HEK293 (cell line): Measurements from ENCODE around the gene NTSR2.

Source experiments
- CTCF ChIA-PET: fragments of 350-600 bp; formaldehyde crosslinking; extraction: SDS; loops from one replicate; lab custom pipeline; 2021; ENCODE audit warnings: antibody characterized with exemption; lab: Yijun Ruan, JAX
- POLR2A ChIA-PET: fragments of 300-600 bp; formaldehyde crosslinking; extraction: SDS; loops from one replicate; lab custom pipeline; 2020; ENCODE audit warnings: antibody characterized with exemption, inconsistent platforms; lab: Yijun Ruan, JAX
- H3K27ac ChIP-seq: fragments of 200-500 bp; sonication (Bioruptor generic); 2 replicates; pipeline ENCODE4 v1.5.1; 2014; ENCODE audit warnings: low read depth, low read length, control low read depth, inconsistent platforms; ENCODE audit errors: extremely low read depth
- H3K36me3 ChIP-seq, 2 experiments: fragments of 200-500 bp in 1 of 2; sonication (Bioruptor generic) in 1 of 2; 1 replicate in 1 of 2; 2 replicates in 1 of 2; pipeline ENCODE4 v1.5.1; 2014 to 2017; ENCODE audit warnings: inconsistent platforms in 2 of 2, low read length in 2 of 2; ENCODE audit not compliant: control insufficient read depth in 2 of 2, insufficient read depth in 1 of 2
- H3K4me1 ChIP-seq: fragments of 200-500 bp; sonication (Bioruptor generic); 2 replicates; pipeline ENCODE4 v1.5.1; 2014; ENCODE audit warnings: mild to moderate bottlenecking, low read length, inconsistent platforms; ENCODE audit not compliant: control insufficient read depth, insufficient read depth
- H3K4me3 ChIP-seq: 2 replicates; pipeline ENCODE4 v1.5.1; 2011; ENCODE audit warnings: low read depth, mild to moderate bottlenecking, control low read depth, low read length, moderate library complexity
- H3K9me3 ChIP-seq: fragments of 200-500 bp; sonication (Bioruptor generic); 2 replicates; pipeline ENCODE4 v1.5.1; 2014; ENCODE audit warnings: low read depth, low read length, inconsistent platforms; ENCODE audit not compliant: control insufficient read depth, insufficient read depth
- BCL11B ChIP-seq: fragments of 450-650 bp; formaldehyde crosslinking; IDR thresholded peaks from 2 replicates; pipeline ENCODE4 v1.5.1; 2016; ENCODE audit warnings: low read depth, missing biosample characterization, missing genetic modification characterization
- GLI4 ChIP-seq: fragments of 450-650 bp; formaldehyde crosslinking; IDR thresholded peaks from 2 replicates; pipeline ENCODE4 v1.5.1; 2016; ENCODE audit warnings: missing biosample characterization, missing genetic modification characterization
- HIC1 ChIP-seq: fragments of 450-650 bp; formaldehyde crosslinking; IDR thresholded peaks from 2 replicates; pipeline ENCODE4 v1.5.1; 2016; ENCODE audit warnings: missing biosample characterization, missing genetic modification characterization
- MYNN ChIP-seq: fragments of 450-650 bp; formaldehyde crosslinking; IDR thresholded peaks from 2 replicates; pipeline ENCODE4 v1.5.1; 2016; ENCODE audit warnings: missing biosample characterization, missing genetic modification characterization, borderline replicate concordance
- ZBTB20 ChIP-seq: fragments of 450-650 bp; formaldehyde crosslinking; IDR thresholded peaks from 2 replicates; pipeline ENCODE4 v1.5.1; 2016; ENCODE audit warnings: missing biosample characterization, missing genetic modification characterization
- ZNF266 ChIP-seq: fragments of 450-650 bp; formaldehyde crosslinking; IDR thresholded peaks from 2 replicates; pipeline ENCODE4 v1.5.1; 2016; ENCODE audit warnings: missing biosample characterization, missing genetic modification characterization, low read depth
- ZNF280C ChIP-seq: fragments of 450-650 bp; formaldehyde crosslinking; IDR thresholded peaks from 2 replicates; pipeline ENCODE4 v1.5.1; 2016; ENCODE audit warnings: missing biosample characterization, missing genetic modification characterization
- ZNF391 ChIP-seq: fragments of 450-650 bp; formaldehyde crosslinking; IDR thresholded peaks from 2 replicates; pipeline ENCODE4 v1.5.1; 2016; ENCODE audit warnings: low read depth, missing biosample characterization, missing genetic modification characterization, borderline replicate concordance
- ZNF473 ChIP-seq: fragments of 450-650 bp; formaldehyde crosslinking; IDR thresholded peaks from 2 replicates; pipeline ENCODE4 v1.5.1; 2017; ENCODE audit warnings: missing biosample characterization, missing genetic modification characterization
- ZNF518A ChIP-seq: fragments of 450-650 bp; formaldehyde crosslinking; conservative IDR thresholded peaks from 2 replicates; pipeline ENCODE4 v1.5.1; 2016; ENCODE audit warnings: low read depth, missing biosample characterization, missing genetic modification characterization
- ZNF585B ChIP-seq: fragments of 450-650 bp; formaldehyde crosslinking; IDR thresholded peaks from 2 replicates; pipeline ENCODE4 v1.5.1; 2016; ENCODE audit warnings: missing biosample characterization, missing genetic modification characterization
- ZNF621 ChIP-seq: fragments of 450-650 bp; formaldehyde crosslinking; IDR thresholded peaks from 2 replicates; pipeline ENCODE4 v1.5.1; 2017; ENCODE audit warnings: missing biosample characterization, missing genetic modification characterization
- ZNF639 ChIP-seq: fragments of 450-650 bp; formaldehyde crosslinking; IDR thresholded peaks from 2 replicates; pipeline ENCODE4 v1.5.1; 2016; ENCODE audit warnings: missing biosample characterization, missing genetic modification characterization
- ZNF654 ChIP-seq: fragments of 450-650 bp; formaldehyde crosslinking; IDR thresholded peaks from 2 replicates; pipeline ENCODE4 v1.5.1; 2016; ENCODE audit warnings: low read depth, missing biosample characterization, missing genetic modification characterization
- ZNF776 ChIP-seq: fragments of 450-650 bp; formaldehyde crosslinking; IDR thresholded peaks from 2 replicates; pipeline ENCODE4 v1.5.0; 2017; ENCODE audit warnings: missing biosample characterization, missing genetic modification characterization, borderline replicate concordance
- ZNF837 ChIP-seq: fragments of 450-650 bp; formaldehyde crosslinking; IDR thresholded peaks from 2 replicates; pipeline ENCODE4 v1.5.1; 2016; ENCODE audit warnings: missing biosample characterization, missing genetic modification characterization
- ZSCAN5A ChIP-seq: fragments of 450-650 bp; formaldehyde crosslinking; IDR thresholded peaks from 2 replicates; pipeline ENCODE4 v1.5.1; 2016; ENCODE audit warnings: missing biosample characterization, missing genetic modification characterization

The NTSR2 gene

GRCh38 chr2:11710632-11711353 is 40.8 kb upstream of the NTSR2 start (continued):
- no peak for TF ChIP-seq HIC1
- no peak for TF ChIP-seq BCL11B (tag by site-specific recombination)

- H3K27ac ChIP-seq: no peak overlapping the region
- POLR2A ChIA-PET: no interaction called here
- H3K4me3 ChIP-seq: no peak overlapping the region
- H3K4me1 ChIP-seq: no peaks in the 10 kb centered on the region
- no peaks in the 10 kb centered on the region for H3K36me3 ChIP-seq
- TF ChIP-seq ZNF654 (tag by site-specific recombination): no peak
- TF ChIP-seq ZNF518A (tag by site-specific recombination): no peak
- no peak for TF ChIP-seq ZNF473 (tag by site-specific recombination)
- TF ChIP-seq GLI4 (tag by site-specific recombination): no peak
- no peak for TF ChIP-seq ZNF280C (tag by site-specific recombination)
- TF ChIP-seq ZNF621 (tag by site-specific recombination): no peak
- no peak for TF ChIP-seq ZNF266
- TF ChIP-seq ZBTB20: no peak
- TF ChIP-seq ZNF837 (tag by site-specific recombination): no peak
- TF ChIP-seq ZNF585B (tag by site-specific recombination): no peak
- TF ChIP-seq ZSCAN5A (tag by site-specific recombination): no peak
- no peak for TF ChIP-seq ZNF391
- TF ChIP-seq MYNN: no peak
- no peak for TF ChIP-seq ZNF639 (tag by site-specific recombination)
- no peak for TF ChIP-seq ZNF776 (tag by site-specific recombination)
- H3K9me3 ChIP-seq: no peaks in the 10 kb centered on the region
- CTCF ChIA-PET: interaction anchor here (1.1 to 1.9 kb wide), 4 partner anchors 11 to 69 kb away, joined by 3 to 7 read pairs (median 4); no protein-coding TSS in a partner anchor
Measured at GRCh38 chr2:11710210-11710609, 40.2 kb upstream of the NTSR2 start.
